GM12878 (cell line): ENCODE measurements around the gene BICDL2.

ENCODE experiments used
- ATF3 ChIP-seq: IDR thresholded peaks from 2 replicates; pipeline ENCODE4 v1.6.1; 2011; ENCODE audit warnings: low read depth, mild to moderate bottlenecking, low read length, moderate library complexity, borderline replicate concordance; ENCODE audit errors: extremely low read depth
- MAX ChIP-seq: IDR thresholded peaks from 2 replicates; pipeline ENCODE4 v1.6.1; 2012; ENCODE audit warnings: low read depth, low read length, improper control_type of control experiment
- TAF1 ChIP-seq: IDR thresholded peaks from 2 replicates; pipeline ENCODE4 v1.6.1; 2011; ENCODE audit warnings: mild to moderate bottlenecking, low read depth, low read length, borderline replicate concordance

DNA sequence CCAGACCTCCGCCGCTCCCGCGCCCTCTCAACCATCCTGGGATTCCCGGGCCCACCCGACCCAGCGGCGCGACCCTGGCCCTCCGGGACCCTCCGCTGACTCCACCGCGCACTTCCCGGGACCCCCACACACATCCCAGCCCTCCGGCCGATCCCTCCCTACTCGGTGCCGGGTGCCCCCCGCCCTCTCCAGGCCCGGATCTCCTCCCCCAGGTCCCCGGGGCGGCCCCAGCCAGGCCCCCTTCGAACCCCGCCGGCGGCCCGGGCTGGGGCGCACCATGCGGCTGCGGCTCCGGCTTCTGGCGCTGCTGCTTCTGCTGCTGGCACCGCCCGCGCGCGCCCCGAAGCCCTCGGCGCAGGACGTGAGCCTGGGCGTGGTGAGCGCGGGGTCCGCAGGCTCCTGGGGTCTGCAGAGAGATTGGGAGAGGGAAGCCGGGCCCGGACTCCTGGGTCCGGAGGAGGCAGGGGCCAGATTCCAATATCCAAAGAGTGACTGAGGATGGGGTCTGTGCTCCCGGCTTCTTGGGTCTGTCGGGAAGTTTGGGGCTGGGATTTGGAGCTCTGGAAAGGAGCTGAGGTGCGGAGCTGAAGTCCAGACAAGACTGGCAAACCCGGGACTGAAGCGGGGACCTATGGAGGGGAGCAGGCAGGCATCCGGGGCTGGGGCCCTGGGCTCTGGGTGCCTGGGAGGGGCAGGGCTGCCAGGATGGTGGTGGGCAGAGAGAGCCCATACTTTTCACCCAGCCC is 10.1 kb upstream of the BICDL2 start:
- TF ChIP-seq TAF1 (no peak), MAX (no peak), ATF3 (no peak)
